Measurements from ENCODE around the gene TMA7B. TPM values are rescaled to one million over a fixed set of nuclear protein-coding genes. Genes with fewer than 3 reads are reported as not detected.

The TMA7B gene
- total and polyA plus RNA-seq, 2 donors (not counting 3 experiments of a cell fraction or from before 2014, with no cell fraction given): not detected

DNA sequence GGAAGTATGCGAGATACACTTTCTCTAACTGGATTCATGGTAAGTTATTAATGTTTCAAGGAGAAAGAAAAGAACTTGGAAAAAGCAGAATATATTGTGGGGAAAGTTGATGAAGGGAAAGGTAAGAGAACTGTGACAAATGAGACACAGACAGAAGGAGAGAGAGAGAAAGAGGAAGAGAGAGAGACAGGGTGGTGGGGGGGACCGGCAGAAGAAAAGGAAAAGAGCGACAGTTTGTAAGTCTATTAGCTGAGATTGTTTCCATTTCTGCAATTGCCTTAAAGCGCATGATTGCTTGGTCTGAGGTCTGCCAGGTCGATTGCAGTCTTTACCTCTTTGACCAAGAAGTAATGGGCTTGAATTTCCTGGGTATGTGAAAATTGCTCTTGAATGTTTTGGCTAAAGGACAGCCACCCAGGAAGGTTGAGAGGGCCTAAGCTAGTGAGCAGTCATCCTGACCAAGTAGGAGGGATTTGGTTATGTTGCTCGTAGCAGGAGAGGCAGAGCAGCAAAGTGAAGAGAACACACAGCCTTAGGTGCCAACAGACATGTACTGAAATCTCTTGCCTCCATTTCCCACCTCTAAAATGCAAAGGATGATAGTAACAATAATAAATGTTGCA is 23.6 kb upstream of the TMA7B start:
- POLR2A ChIA-PET: no interaction called here
- no peaks in the 10 kb centered on the region for H3K9me1 ChIP-seq (replicated peaks; ENCODE audit: control insufficient read depth, extremely low read depth, insufficient read depth, low read length)
- no peaks in the 10 kb centered on the region for H3K79me2 ChIP-seq (ENCODE audit: control insufficient read depth, insufficient read depth, low read length)
- H3K4me3 ChIP-seq (replicated peaks in 1 of 3; ENCODE audit: insufficient read depth in 1 of 3, low read depth in 1 of 3, low read length in 3 of 3): no peak overlapping the region
- no peaks in the 10 kb centered on the region for H3K9me3 ChIP-seq (replicated peaks; ENCODE audit: control insufficient read depth, insufficient read depth, low read length)
- H3K4me2 ChIP-seq (ENCODE audit: insufficient read depth, low read length): no peak overlapping the region
- no peak overlapping the region for H2AFZ ChIP-seq (ENCODE audit: low read depth, low read length)
- dilution Hi-C loops (cut with MboI; ENCODE audit: extremely low pct_ligation_motif_present, low sequenced_read_pairs): no loop called here
- no peaks in the 10 kb centered on the region for H4K20me1 ChIP-seq (replicated peaks; ENCODE audit: control insufficient read depth, extremely low read depth, insufficient read depth, low read length)
- H3K27me3 ChIP-seq (ENCODE audit: control insufficient read depth in 2 of 2, insufficient read depth in 2 of 2, low read length in 2 of 2): peaks cover 27 to 35% of the 10 kb centered on the region in 2 experiments
- H3K9ac ChIP-seq (replicated peaks; ENCODE audit: extremely low read depth, insufficient read depth, low read length): no peak overlapping the region
- BruUV-seq (replicated peaks): no TSS peak
- H3K27ac ChIP-seq (ENCODE audit: insufficient read depth, low read depth, low read length): no peak overlapping the region
- no peak for TF ChIP-seq POLR2AphosphoS5 (IDR thresholded peaks at IDR 0.05; ENCODE audit: insufficient read depth, low read depth, low read length)
- no peak for TF ChIP-seq POLR2A (IDR thresholded peaks at IDR 0.05; ENCODE audit: low read depth, low read length)
- no peak for TF ChIP-seq JUN (IDR thresholded peaks at IDR 0.05; ENCODE audit: borderline replicate concordance, insufficient read depth, insufficient read length, low read depth)
- TF ChIP-seq MYC (IDR thresholded peaks at IDR 0.05; ENCODE audit: low read depth, low read length): no peak
- TF ChIP-seq GATA2 (IDR thresholded peaks at IDR 0.05; ENCODE audit: insufficient read depth, insufficient read length, low read depth, low read length): no peak
- TF ChIP-seq, protein P1, sequence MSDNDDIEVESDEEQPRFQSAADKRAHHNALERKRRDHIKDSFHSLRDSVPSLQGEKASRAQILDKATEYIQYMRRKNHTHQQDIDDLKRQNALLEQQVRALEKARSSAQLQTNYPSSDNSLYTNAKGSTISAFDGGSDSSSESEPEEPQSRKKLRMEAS (IDR thresholded peaks at IDR 0.05; ENCODE audit: insufficient read depth, insufficient read length): no peak
- TF ChIP-seq FOS (IDR thresholded peaks at IDR 0.05; ENCODE audit: borderline replicate concordance, insufficient read depth, low read length): no peak
- no peak for TF ChIP-seq EZH2 (IDR thresholded peaks at IDR 0.05; ENCODE audit: borderline replicate concordance, low read depth, low read length, severe bottlenecking)
- TF ChIP-seq, protein P2, sequence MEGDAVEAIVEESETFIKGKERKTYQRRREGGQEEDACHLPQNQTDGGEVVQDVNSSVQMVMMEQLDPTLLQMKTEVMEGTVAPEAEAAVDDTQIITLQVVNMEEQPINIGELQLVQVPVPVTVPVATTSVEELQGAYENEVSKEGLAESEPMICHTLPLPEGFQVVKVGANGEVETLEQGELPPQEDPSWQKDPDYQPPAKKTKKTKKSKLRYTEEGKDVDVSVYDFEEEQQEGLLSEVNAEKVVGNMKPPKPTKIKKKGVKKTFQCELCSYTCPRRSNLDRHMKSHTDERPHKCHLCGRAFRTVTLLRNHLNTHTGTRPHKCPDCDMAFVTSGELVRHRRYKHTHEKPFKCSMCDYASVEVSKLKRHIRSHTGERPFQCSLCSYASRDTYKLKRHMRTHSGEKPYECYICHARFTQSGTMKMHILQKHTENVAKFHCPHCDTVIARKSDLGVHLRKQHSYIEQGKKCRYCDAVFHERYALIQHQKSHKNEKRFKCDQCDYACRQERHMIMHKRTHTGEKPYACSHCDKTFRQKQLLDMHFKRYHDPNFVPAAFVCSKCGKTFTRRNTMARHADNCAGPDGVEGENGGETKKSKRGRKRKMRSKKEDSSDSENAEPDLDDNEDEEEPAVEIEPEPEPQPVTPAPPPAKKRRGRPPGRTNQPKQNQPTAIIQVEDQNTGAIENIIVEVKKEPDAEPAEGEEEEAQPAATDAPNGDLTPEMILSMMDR (IDR thresholded peaks at IDR 0.05; ENCODE audit: extremely low read depth in 1 of 2, insufficient read depth in 1 of 2, low read depth in 1 of 2, low read length in 2 of 2): no peak
- CTCF ChIA-PET: interaction anchor here (1.5 kb wide), 1 partner anchor 20 kb away, joined by 3 read pairs; no protein-coding TSS in a partner anchor
- no peak for FAIRE-seq
- intact Hi-C loops (cut with micrococcal nuclease): no loop called here
- H3K36me3 ChIP-seq (ENCODE audit: control insufficient read depth in 2 of 2, extremely low read depth in 1 of 2, insufficient read depth in 2 of 2, low read length in 2 of 2): no peaks in the 10 kb centered on the region
- DNase-seq (ENCODE audit: low read depth, low spot score): no peak
- H3K4me1 ChIP-seq (ENCODE audit: control insufficient read depth, extremely low read depth, insufficient read depth, low read length): no peaks in the 10 kb centered on the region

All from endothelial cell of umbilical vein (primary cell).